Astrocyte (in vitro differentiated cells and primary cell): ENCODE data around the gene CBFB. TPM values are rescaled to one million over a fixed set of nuclear protein-coding genes. Genes with fewer than 3 reads are reported as not detected.
A peak's percentile ranks its signal among the peaks of the same experiment; 100 is the strongest.

Experiments
- DNase-seq: peaks from one replicate; pipeline ENCODE4 v3.0.0-alpha.2; 2010; ENCODE audit warnings: low read depth
- FAIRE-seq: peaks from 2 replicates; lab custom pipeline; 2011; peaks lifted over from hg19 to GRCh38; lab: Jason Lieb, UNC
- H2AFZ ChIP-seq: 2 replicates; pipeline ENCODE4 v1.6.0; 2012; ENCODE audit warnings: low read depth, low read length, inconsistent platforms
- H3K27ac ChIP-seq: 2 replicates; pipeline ENCODE4 v1.5.1; 2011; ENCODE audit warnings: low read depth, low read length, inconsistent platforms
- H3K27me3 ChIP-seq: 2 replicates; pipeline ENCODE4 v1.6.0; 2011; ENCODE audit warnings: low read length, inconsistent platforms; ENCODE audit not compliant: insufficient read depth
- H3K36me3 ChIP-seq: 2 replicates; pipeline ENCODE4 v1.5.1; 2011; ENCODE audit warnings: low read length, inconsistent platforms; ENCODE audit not compliant: insufficient read depth
- H3K4me1 ChIP-seq: 2 replicates; pipeline ENCODE4 v1.5.1; 2011; ENCODE audit warnings: low read length, inconsistent platforms; ENCODE audit not compliant: insufficient read depth
- H3K4me2 ChIP-seq: 2 replicates; pipeline ENCODE4 v1.6.0; 2012; ENCODE audit warnings: low read length, inconsistent platforms
- H3K4me3 ChIP-seq: 2 replicates; pipeline ENCODE4 v1.5.1; 2011; ENCODE audit warnings: low read depth, mild to moderate bottlenecking, low read length, inconsistent platforms; ENCODE audit not compliant: insufficient read depth
- H3K79me2 ChIP-seq: 2 replicates; pipeline ENCODE4 v1.6.0; 2012; ENCODE audit warnings: mild to moderate bottlenecking, low read length, inconsistent platforms; ENCODE audit not compliant: insufficient read depth
- H3K9ac ChIP-seq: 2 replicates; pipeline ENCODE4 v1.6.0; 2012; ENCODE audit warnings: mild to moderate bottlenecking, low read length, inconsistent platforms
- H3K9me3 ChIP-seq: 2 replicates; pipeline ENCODE4 v1.5.1; 2012; ENCODE audit warnings: low read depth, mild to moderate bottlenecking, low read length, inconsistent platforms; ENCODE audit not compliant: insufficient read depth
- H4K20me1 ChIP-seq: 2 replicates; pipeline ENCODE4 v1.6.0; 2012; ENCODE audit warnings: low read length, inconsistent platforms; ENCODE audit not compliant: insufficient read depth
- H3K27ac Mint-ChIP-seq: one replicate; pipeline ENCODE4 v1.8.0; 2021; ENCODE audit warnings: mild to moderate bottlenecking, mixed read lengths; ENCODE audit not compliant: unreplicated experiment
- H3K27me3 Mint-ChIP-seq: one replicate; pipeline ENCODE4 v1.8.0; 2021; ENCODE audit warnings: low read depth, mixed read lengths; ENCODE audit not compliant: unreplicated experiment
- H3K36me3 Mint-ChIP-seq: one replicate; pipeline ENCODE4 v1.8.0; 2021; ENCODE audit warnings: low read depth, mixed read lengths; ENCODE audit not compliant: unreplicated experiment
- H3K4me1 Mint-ChIP-seq: one replicate; pipeline ENCODE4 v1.8.0; 2021; ENCODE audit warnings: low read depth, mixed read lengths; ENCODE audit not compliant: unreplicated experiment
- H3K4me3 Mint-ChIP-seq: one replicate; pipeline ENCODE4 v1.8.0; 2021; ENCODE audit warnings: mild to moderate bottlenecking, moderate library complexity, mixed read lengths; ENCODE audit not compliant: unreplicated experiment
- H3K9me3 Mint-ChIP-seq: one replicate; pipeline ENCODE4 v1.8.0; 2021; ENCODE audit warnings: mild to moderate bottlenecking, mixed read lengths; ENCODE audit not compliant: unreplicated experiment
- CTCF ChIP-seq: IDR thresholded peaks from 2 replicates; pipeline ENCODE4 v1.5.1; 2011; ENCODE audit warnings: low read depth, mild to moderate bottlenecking, inconsistent platforms, low read length, moderate library complexity; ENCODE audit not compliant: insufficient read depth
- EZH2 ChIP-seq: IDR thresholded peaks from 2 replicates; pipeline ENCODE4 v1.6.1; 2012; ENCODE audit warnings: mild to moderate bottlenecking, low read length, inconsistent platforms; ENCODE audit not compliant: insufficient read depth
- total RNA-seq: library from RNA; stranded (reverse); gene quantifications from 2 replicates; pipeline ENCODE4 v1.2.1, GENCODE V29; 2021

CBFB gene
- total RNA-seq, 1 donor from 2014 or later = 104 TPM

- H3K4me3 Mint-ChIP-seq = no peak overlapping the region
- H3K4me1 Mint-ChIP-seq = peaks cover 31% of the 10 kb centered on the region
- TF ChIP-seq EZH2 = no peak
- no peak for TF ChIP-seq CTCF
- Histone ChIP-seq H3K4me1 (peaks cover 26% of the 10 kb centered on the region), H3K4me2 (no peak overlapping the region), H3K4me3 (no peak overlapping the region), H3K27me3 (no peaks in the 10 kb centered on the region), H3K9me3 (no peaks in the 10 kb centered on the region), H3K27ac (no peak overlapping the region), H3K9ac (no peak overlapping the region), H3K79me2 (peaks cover 72% of the 10 kb centered on the region), H3K36me3 (no peaks in the 10 kb centered on the region), H4K20me1 (peaks cover 35% of the 10 kb centered on the region), H2AFZ (no peak overlapping the region)
- H3K27ac Mint-ChIP-seq = no peak overlapping the region
- FAIRE-seq (no peak), DNase-seq (no peak)
- no peaks in the 10 kb centered on the region for H3K27me3 Mint-ChIP-seq
- H3K36me3 Mint-ChIP-seq = peaks cover 11% of the 10 kb centered on the region
- no peaks in the 10 kb centered on the region for H3K9me3 Mint-ChIP-seq
Observed at GRCh38 chr16:67112591-67113399, 83.8 kb downstream of the CBFB start.

GRCh38 chr16:67114793-67115192, 85.8 kb downstream of the CBFB start:
- Histone ChIP-seq H3K4me3 (no peak overlapping the region), H3K9ac (peak overlapping the region; percentile 55), H3K27ac (peak overlapping the region; percentile 80), H3K27me3 (no peaks in the 10 kb centered on the region), H3K9me3 (no peaks in the 10 kb centered on the region), H3K4me1 (peaks cover 19% of the 10 kb centered on the region), H3K79me2 (peaks cover 79% of the 10 kb centered on the region), H4K20me1 (peaks cover 42% of the 10 kb centered on the region), H3K4me2 (peak overlapping the region; percentile 66), H3K36me3 (no peaks in the 10 kb centered on the region), H2AFZ (no peak overlapping the region)
- DNase-seq (no peak), FAIRE-seq (no peak)
- Mint-ChIP-seq H3K4me1 (peaks cover 31% of the 10 kb centered on the region), H3K27me3 (no peaks in the 10 kb centered on the region), H3K36me3 (peaks cover 12% of the 10 kb centered on the region), H3K27ac (peak overlapping the region; percentile 89), H3K4me3 (no peak overlapping the region), H3K9me3 (no peaks in the 10 kb centered on the region)
- TF ChIP-seq CTCF (no peak), EZH2 (no peak)

GRCh38 chr16:67115639-67116038, 86.7 kb downstream of the CBFB start:
- peak overlapping the region; percentile 66 for H3K4me2 ChIP-seq
- DNase-seq (peak; percentile 90), FAIRE-seq (no peak)
- H3K36me3 Mint-ChIP-seq = peaks cover 12% of the 10 kb centered on the region
- H3K4me3 Mint-ChIP-seq = no peak overlapping the region
- H3K27me3 Mint-ChIP-seq = no peaks in the 10 kb centered on the region
- peaks cover 14% of the 10 kb centered on the region for H3K4me1 ChIP-seq
- H3K27ac ChIP-seq = peak overlapping the region; percentile 80
- no peak overlapping the region for H2AFZ ChIP-seq
- peak overlapping the region; percentile 55 for H3K9ac ChIP-seq
- peaks cover 51% of the 10 kb centered on the region for H4K20me1 ChIP-seq
- no peaks in the 10 kb centered on the region for H3K27me3 ChIP-seq
- no peaks in the 10 kb centered on the region for H3K9me3 Mint-ChIP-seq
- H3K4me1 Mint-ChIP-seq = peaks cover 31% of the 10 kb centered on the region
- H3K27ac Mint-ChIP-seq = peak overlapping the region; percentile 89
- H3K4me3 ChIP-seq = no peak overlapping the region
- peaks cover 4% of the 10 kb centered on the region for H3K36me3 ChIP-seq
- no peak for TF ChIP-seq EZH2
- no peak for TF ChIP-seq CTCF
- peaks cover 73% of the 10 kb centered on the region for H3K79me2 ChIP-seq
- no peaks in the 10 kb centered on the region for H3K9me3 ChIP-seq
